GM12878 (cell line): ENCODE measurements around the gene SMG9. TPM values are rescaled to one million over a fixed set of nuclear protein-coding genes. Genes with fewer than 3 reads are reported as not detected.

ENCODE experiments used
- BACH1 ChIP-seq: fragments of 450-650 bp; IDR thresholded peaks from 2 replicates; pipeline ENCODE4 v1.6.1; 2017; ENCODE audit warnings: mild to moderate bottlenecking, borderline replicate concordance
- BCLAF1 ChIP-seq: fragments of 450-650 bp; IDR thresholded peaks from 2 replicates; pipeline ENCODE4 v1.6.1; 2017; ENCODE audit warnings: antibody characterized with exemption, mild to moderate bottlenecking, moderate library complexity
- EP300 ChIP-seq, 2 experiments: fragments of 150-350 bp in 1 of 2; IDR thresholded peaks; 2 replicates each; pipeline ENCODE4 v1.6.1; 2011 to 2012; ENCODE audit warnings: low read depth in 2 of 2, low read length in 2 of 2, borderline replicate concordance in 1 of 2, improper control_type of control experiment in 1 of 2, inconsistent platforms in 1 of 2; ENCODE audit not compliant: control insufficient read depth in 1 of 2
- FOXM1 ChIP-seq: IDR thresholded peaks from 2 replicates; pipeline ENCODE4 v1.6.1; 2012; ENCODE audit warnings: low read depth, mild to moderate bottlenecking, inconsistent platforms, low read length, moderate library complexity
- HDGF ChIP-seq: fragments of 450-650 bp; IDR thresholded peaks from 2 replicates; pipeline ENCODE4 v1.6.1; 2016; ENCODE audit warnings: antibody characterized with exemption
- IRF4 ChIP-seq: IDR thresholded peaks from 2 replicates; pipeline ENCODE4 v1.6.1; 2011; ENCODE audit warnings: low read depth, low read length
- JUND ChIP-seq: IDR thresholded peaks from 2 replicates; pipeline ENCODE4 v1.6.1; 2012; ENCODE audit warnings: low read depth, mild to moderate bottlenecking, low read length, improper control_type of control experiment, moderate library complexity
- MEF2A ChIP-seq: IDR thresholded peaks from 2 replicates; pipeline ENCODE4 v1.6.1; 2011; ENCODE audit warnings: low read depth, mild to moderate bottlenecking, low read length, moderate library complexity; ENCODE audit not compliant: insufficient read depth
- MTA2 ChIP-seq: fragments of 450-650 bp; IDR thresholded peaks from 2 replicates; pipeline ENCODE4 v1.6.1; 2016; ENCODE audit warnings: low read depth, mild to moderate bottlenecking, moderate library complexity
- MTA3 ChIP-seq: IDR thresholded peaks from 2 replicates; pipeline ENCODE4 v1.6.1; 2012; ENCODE audit warnings: low read length, inconsistent platforms, borderline replicate concordance
- MXI1 ChIP-seq: fragments of 150-350 bp; IDR thresholded peaks from 2 replicates; pipeline ENCODE4 v1.6.1; 2011; ENCODE audit warnings: low read depth, mild to moderate bottlenecking, inconsistent platforms, low read length, improper control_type of control experiment
- NFXL1 ChIP-seq: fragments of 450-650 bp; IDR thresholded peaks from 2 replicates; pipeline ENCODE4 v1.6.1; 2017; ENCODE audit warnings: antibody characterized with exemption, mild to moderate bottlenecking, borderline replicate concordance
- NFYB ChIP-seq: IDR thresholded peaks from 2 replicates; pipeline ENCODE4 v1.6.1; 2011; ENCODE audit warnings: low read depth, mild to moderate bottlenecking, low read length, improper control_type of control experiment, moderate library complexity; ENCODE audit not compliant: insufficient read depth
- NKRF ChIP-seq: fragments of 450-650 bp; conservative IDR thresholded peaks from 2 replicates; pipeline ENCODE4 v1.6.1; 2017; ENCODE audit warnings: mild to moderate bottlenecking, moderate library complexity
- PML ChIP-seq: IDR thresholded peaks from 2 replicates; pipeline ENCODE4 v1.6.1; 2012; ENCODE audit warnings: low read length, inconsistent platforms
- POLR2A ChIP-seq: IDR thresholded peaks from 2 replicates; pipeline ENCODE4 v1.6.1; 2011; ENCODE audit warnings: low read depth, mild to moderate bottlenecking, low read length
- POU2F2 ChIP-seq: IDR thresholded peaks from 3 replicates; pipeline ENCODE4 v1.6.1; 2011; ENCODE audit warnings: low read depth, mild to moderate bottlenecking, low read length, borderline replicate concordance
- RCOR1 ChIP-seq: conservative IDR thresholded peaks from 2 replicates; pipeline ENCODE4 v1.6.1; 2012; ENCODE audit warnings: low read depth, low read length, improper control_type of control experiment
- RFX5 ChIP-seq: IDR thresholded peaks from 2 replicates; pipeline ENCODE4 v1.6.1; 2011; ENCODE audit warnings: low read depth, low read length, improper control_type of control experiment
- SIX5 ChIP-seq: IDR thresholded peaks from 2 replicates; pipeline ENCODE4 v1.6.1; 2011; ENCODE audit warnings: mild to moderate bottlenecking, low read depth, low read length, moderate library complexity; ENCODE audit not compliant: severe bottlenecking
- SMAD1 ChIP-seq: fragments of 450-650 bp; IDR thresholded peaks from 2 replicates; pipeline ENCODE4 v1.6.1; 2018; ENCODE audit warnings: mild to moderate bottlenecking, low read depth; ENCODE audit not compliant: partially characterized antibody
- SUPT20H ChIP-seq: IDR thresholded peaks from 2 replicates; pipeline ENCODE4 v1.6.1; 2011; ENCODE audit warnings: low read depth, mild to moderate bottlenecking, low read length, moderate library complexity, borderline replicate concordance; ENCODE audit not compliant: control insufficient read depth
- TAF1 ChIP-seq: IDR thresholded peaks from 2 replicates; pipeline ENCODE4 v1.6.1; 2011; ENCODE audit warnings: mild to moderate bottlenecking, low read depth, low read length, borderline replicate concordance
- YY1 ChIP-seq: IDR thresholded peaks from 2 replicates; pipeline ENCODE4 v1.6.1; 2011; ENCODE audit warnings: low read depth, mild to moderate bottlenecking, low read length
- ZNF207 ChIP-seq: fragments of 450-650 bp; IDR thresholded peaks from 2 replicates; pipeline ENCODE4 v1.6.1; 2014; ENCODE audit warnings: antibody characterized with exemption, mild to moderate bottlenecking, borderline replicate concordance
- ZNF384 ChIP-seq: IDR thresholded peaks from 2 replicates; pipeline ENCODE4 v1.6.1; 2012; ENCODE audit warnings: low read depth, mild to moderate bottlenecking, low read length, improper control_type of control experiment, borderline replicate concordance
- ZSCAN29 ChIP-seq: fragments of 450-650 bp; IDR thresholded peaks from 2 replicates; pipeline ENCODE4 v1.6.1; 2017; ENCODE audit warnings: mild to moderate bottlenecking, moderate library complexity
- ZZZ3 ChIP-seq: IDR thresholded peaks from 2 replicates; pipeline ENCODE4 v1.6.1; 2011; ENCODE audit warnings: low read depth; ENCODE audit not compliant: control insufficient read depth, insufficient read length
- polyA plus RNA-seq, 11 experiments: library from polyadenylated mRNA; depleted of rRNA in 4 of 11; unstranded in 6 of 11; stranded (reverse) in 5 of 11; fragments of >200 nt; fragmentation: Nextera tagmentation in 4 of 11; fragmentation: Illumina TruSeq in 1 of 11; extraction: Ambion mirVana in 4 of 11; extraction: Trizol in 1 of 11; gene quantifications; 1 replicate in 1 of 11; 2 replicates in 10 of 11; pipeline versions ENCODE4 v1.2.1 to v1.2.3, GENCODE V29; 2011 to 2016; ENCODE audit warnings: inconsistent platforms in 2 of 11, missing spikeins in 2 of 11, low read depth in 1 of 11
- total RNA-seq, 4 experiments: library from RNA; depleted of rRNA in 3 of 4; stranded (reverse); fragments of >200 nt in 3 of 4; fragmentation: Illumina TruSeq in 1 of 4; extraction: Trizol in 1 of 4; gene quantifications; 2 replicates each; pipeline versions ENCODE4 v1.2.1 to v1.2.3, GENCODE V29; 2013 to 2021

Gene SMG9
- total and polyA plus RNA-seq, 10 of the 15 experiments (the other 5 are each of a cell fraction or from before 2014, with no cell fraction given) = 0.69 to 52.2 (median 28.1) TPM

- TF ChIP-seq YY1 (peak; percentile 34; the same call in 1 of the 2 replicates), BCLAF1 (no peak), ZNF207 (no peak; the same call in none of the 2 replicates), EP300 (IDR thresholded peaks at IDR 0.05; ENCODE audit: borderline replicate concordance in 1 of 2, control insufficient read depth in 1 of 2, low read depth in 2 of 2, low read length in 2 of 2) (peak; percentile 96 to 99), RFX5 (no peak), NFYB (no peak), ZSCAN29 (peak; percentile 83; the same call in 1 of the 2 replicates), MTA2 (peak; percentile 98), NFXL1 (no peak), MTA3 (peak; percentile 94), MXI1 (peak; percentile 59; the same call in 1 of the 2 replicates), BACH1 (peak; percentile 97), POLR2A (peak; percentile 62), POU2F2 (peak; percentile 89), ZNF384 (0 out of 2 replicates have a peak, but pooled peaks have one; percentile 42), RCOR1 (peak; percentile 99), PML (peak; percentile 90; the same call in 1 of the 2 replicates), TAF1 (no peak), MEF2A (peak; percentile 83), SMAD1 (peak; percentile 26), ZZZ3 (no peak), SUPT20H (no peak), JUND (peak; percentile 70; the same call in 1 of the 2 replicates), NKRF (peak; percentile 93), HDGF (no peak), FOXM1 (peak; percentile 97), IRF4 (peak; percentile 96), SIX5 (no peak)
Observed at GRCh38 chr19:43765109-43765876, 10.5 kb upstream of the SMG9 start (continued).
